Islet precursor cell (in vitro differentiated cells): Measurements from ENCODE around the gene DCBLD2.

Source experiments
- DNase-seq: peaks from one replicate; pipeline ENCODE4 v3.0.0-alpha.2; 2018

The DCBLD2 gene

GRCh38 chr3:98791341-98792325 is 109.9 kb downstream of the DCBLD2 start:
- no peak for DNase-seq

- no peak for DNase-seq
These were observed 112.8 kb downstream of the DCBLD2 start for GRCh38 chr3:98788651-98789050.

GRCh38 chr3:98787181-98787580 is 114.3 kb downstream of the DCBLD2 start:
- DNase-seq = no peak

- no peak for DNase-seq
These were observed 115.0 kb downstream of the DCBLD2 start for GRCh38 chr3:98786364-98787006.

- DNase-seq = no peak
These were observed 116.6 kb downstream of the DCBLD2 start for GRCh38 chr3:98784666-98785600.

- no peak for DNase-seq
These were observed 117.5 kb downstream of the DCBLD2 start for GRCh38 chr3:98784042-98784441.

- DNase-seq = no peak
These were observed 118.5 kb downstream of the DCBLD2 start for GRCh38 chr3:98782824-98783500.

- no peak for DNase-seq
These were observed 121.2 kb downstream of the DCBLD2 start for GRCh38 chr3:98780343-98780742.

- no peak for DNase-seq
These were observed 121.8 kb downstream of the DCBLD2 start for GRCh38 chr3:98779541-98780335.

GRCh38 chr3:98778852-98779413 is 122.6 kb downstream of the DCBLD2 start:
- DNase-seq = no peak

GRCh38 chr3:98778383-98778782 is 123.1 kb downstream of the DCBLD2 start:
- no peak for DNase-seq

- DNase-seq = no peak
These were observed 123.7 kb downstream of the DCBLD2 start for GRCh38 chr3:98777801-98778220.

GRCh38 chr3:98777286-98777685 is 124.2 kb downstream of the DCBLD2 start:
- no peak for DNase-seq

- no peak for DNase-seq
These were observed 125.4 kb downstream of the DCBLD2 start for GRCh38 chr3:98776140-98776493.

- no peak for DNase-seq
These were observed 125.9 kb downstream of the DCBLD2 start for GRCh38 chr3:98775459-98776139.

- DNase-seq = no peak
These were observed 129.5 kb downstream of the DCBLD2 start for GRCh38 chr3:98772022-98772421.

- no peak for DNase-seq
These were observed 131.0 kb downstream of the DCBLD2 start for GRCh38 chr3:98770261-98771039.

- no peak for DNase-seq
These were observed 132.0 kb downstream of the DCBLD2 start for GRCh38 chr3:98769448-98769847.

GRCh38 chr3:98768961-98769360 is 132.5 kb downstream of the DCBLD2 start:
- no peak for DNase-seq

- DNase-seq = no peak
These were observed 134.6 kb downstream of the DCBLD2 start for GRCh38 chr3:98766924-98767323.
